Sigmoid colon (tissue), 7 donors: ENCODE measurements around the gene NUP43. TPM values are rescaled to one million over a fixed set of nuclear protein-coding genes. Genes with fewer than 3 reads are reported as not detected.
A peak's percentile ranks its signal among the peaks of the same experiment; 100 is the strongest.

Experiments
- DNase-seq: peaks from one replicate; pipeline ENCODE4 v3.0.0-alpha.2; 2019
- H3K27ac ChIP-seq, 4 donors: fragments of 200-600 bp; sonication (generic); one replicate each; pipeline ENCODE4 v1.5.1; 2016 to 2019; ENCODE audit warnings: mild to moderate bottlenecking in 1 of 4
- H3K27me3 ChIP-seq, 3 donors: fragments of 200-600 bp; sonication (generic); one replicate each; pipeline ENCODE4 v1.5.1; 2019; ENCODE audit warnings: mild to moderate bottlenecking in 1 of 3
- H3K36me3 ChIP-seq, 4 donors: fragments of 200-600 bp; sonication (generic); one replicate each; pipeline ENCODE4 v1.5.1; 2016 to 2019
- H3K4me1 ChIP-seq, 4 donors: fragments of 200-600 bp; sonication (generic); one replicate each; pipeline ENCODE4 v1.5.1; 2017 to 2019
- H3K4me3 ChIP-seq, 4 donors: fragments of 200-600 bp; sonication (generic); one replicate each; pipeline ENCODE4 v1.5.1; 2017 to 2019; ENCODE audit warnings: mild to moderate bottlenecking in 2 of 4, moderate library complexity in 1 of 4
- H3K9me3 ChIP-seq, 4 donors: fragments of 200-600 bp in 3 of 4; sonication (generic) in 3 of 4; one replicate each; pipeline versions ENCODE4 v1.5.1 to v1.6.1; 2013 to 2019
- CTCF ChIP-seq, 4 experiments: fragments of 450-650 bp in 3 of 4; fragments of 200-600 bp in 1 of 4; IDR thresholded peaks; one replicate each; pipeline ENCODE4 v1.5.1; 2016 to 2019; ENCODE audit warnings: antibody characterized with exemption in 4 of 4, mild to moderate bottlenecking in 3 of 4, moderate library complexity in 2 of 4
- EP300 ChIP-seq, 4 donors: sonication (generic); formaldehyde crosslinking; IDR thresholded peaks; one replicate each; pipeline ENCODE4 v1.6.1; 2017; ENCODE audit warnings: antibody characterized with exemption in 4 of 4
- POLR2A ChIP-seq, 2 donors: fragments of 450-650 bp; IDR thresholded peaks; one replicate each; pipeline ENCODE4 v1.6.1; 2016; ENCODE audit warnings: antibody characterized with exemption in 2 of 2, mild to moderate bottlenecking in 2 of 2, moderate library complexity in 2 of 2
- POLR2AphosphoS5 ChIP-seq, 4 donors: sonication (generic); formaldehyde crosslinking; IDR thresholded peaks; one replicate each; pipeline ENCODE4 v1.6.1; 2017; ENCODE audit warnings: antibody characterized with exemption in 4 of 4
- WGBS, 2 donors: extraction: QIAGEN DNeasy Blood & Tissue Kit; methylation state at CpG; one replicate each; pipeline ENCODE4 v1.1.7; 2013; 5-methylcytosine and 5-hydroxymethylcytosine counted together
- intact Hi-C: fragments of 100-400 bp; cut with DNase I; formaldehyde crosslinking; loops from one replicate; pipeline ENCODE4 v1.15.1; 2023
- polyA plus RNA-seq, 3 donors: library from polyadenylated mRNA; stranded (reverse); fragments of 200-250 nt; gene quantifications; one replicate each; pipeline ENCODE4 v1.2.3, GENCODE V29; 2013
- total RNA-seq, 4 donors: library from RNA; depleted of rRNA; stranded (reverse); fragments of >200 nt; gene quantifications; one replicate each; pipeline ENCODE4 v1.1.0, GENCODE V29; 2016
- donor health status: healthy with polysubstance abuse.
- donor health status: Bipolar disorder and iron deficiency.
- donor health status: healthy.

Gene NUP43
- total and polyA plus RNA-seq, 7 donors = 3.0 to 56.3 (median 18.3) TPM

- H3K4me1 ChIP-seq = peaks cover 0 to 6% (median 3%) of the 10 kb centered on the region in 4 donors
- peaks cover 0 to 35% (median 7%) of the 10 kb centered on the region in 4 donors for H3K36me3 ChIP-seq
- DNase-seq = no peak
- H3K9me3 ChIP-seq = no peaks in the 10 kb centered on the region
- no peaks in the 10 kb centered on the region for H3K27me3 ChIP-seq
- WGBS, 2 donors = 91 to 94% methylated on average over 4 of the region's 4 CpGs
- no peak overlapping the region for H3K4me3 ChIP-seq
- no peak for TF ChIP-seq POLR2AphosphoS5 (IDR thresholded peaks at IDR 0.05)
- no peak for TF ChIP-seq CTCF (IDR thresholded peaks at IDR 0.05)
- TF ChIP-seq EP300 (IDR thresholded peaks at IDR 0.05) = no peak
- TF ChIP-seq POLR2A (IDR thresholded peaks at IDR 0.05) = no peak
- H3K27ac ChIP-seq = no peak overlapping the region
- intact Hi-C loops = no loop called here
Observed at GRCh38 chr6:149723262-149723661, 23.1 kb downstream of the NUP43 start.

GRCh38 chr6:149719531-149719930 lies 26.8 kb downstream of the NUP43 start:
- 96 to 97% methylated on average over 3 of the region's 3 CpGs for WGBS, 2 donors
- no peaks in the 10 kb centered on the region for H3K27me3 ChIP-seq
- TF ChIP-seq POLR2AphosphoS5 (IDR thresholded peaks at IDR 0.05) (no peak), POLR2A (IDR thresholded peaks at IDR 0.05) (no peak), EP300 (IDR thresholded peaks at IDR 0.05) (no peak), CTCF (IDR thresholded peaks at IDR 0.05) (no peak)
- H3K4me1 ChIP-seq = peaks cover 0 to 31% (median 24%) of the 10 kb centered on the region in 4 donors
- H3K9me3 ChIP-seq = no peaks in the 10 kb centered on the region
- no peak overlapping the region for H3K4me3 ChIP-seq
- H3K36me3 ChIP-seq = no peaks in the 10 kb centered on the region
- intact Hi-C loops = loop anchor here (2.0 to 10.0 kb wide), 5 partner anchors 27 to 205 kb away; partner anchors contain the start of genes GINM1, KATNA1, LRP11 and NUP43
- no peak overlapping the region for H3K27ac ChIP-seq
- DNase-seq = no peak

- Histone ChIP-seq H3K27me3 (no peaks in the 10 kb centered on the region), H3K4me3 (peak within 1 kb of the TSS; percentile 61 to 99 (median 94)), H3K4me1 (peaks cover 0 to 41% (median 24%) of the 10 kb centered on the region in 4 donors), H3K36me3 (no peaks in the 10 kb centered on the region), H3K27ac (peak within 1 kb of the TSS; percentile 97 to 100 (median 100)), H3K9me3 (no peaks in the 10 kb centered on the region)
- DNase-seq = peak; percentile 95
- intact Hi-C loops = loop anchor here (2.0 to 10.0 kb wide), 5 partner anchors 29 to 207 kb away; partner anchors contain the start of genes GINM1, KATNA1, LRP11 and NUP43
- TF ChIP-seq POLR2A (IDR thresholded peaks at IDR 0.05) (peak; percentile 81 to 86), POLR2AphosphoS5 (IDR thresholded peaks at IDR 0.05) (peak; percentile 61 to 92 (median 86)), EP300 (IDR thresholded peaks at IDR 0.05) (peak in 2 of 4 donors; percentile 23 to 36), CTCF (IDR thresholded peaks at IDR 0.05) (no peak)
- WGBS, 2 donors = 0 to 1% methylated on average over 82 of the region's 82 CpGs
Observed at GRCh38 chr6:149717588-149718458, 28.5 kb downstream of the NUP43 start, which contains the start of gene LATS1. Gene LATS1, minus strand, starts transcription at chr6:149718101. Its CDS starts 15,975 bp downstream, at chr6:149702126.

- peaks cover 0 to 41% (median 24%) of the 10 kb centered on the region in 4 donors for H3K4me1 ChIP-seq
- WGBS, 2 donors = 0% methylated on average over 9 of the region's 9 CpGs
- TF ChIP-seq POLR2A (IDR thresholded peaks at IDR 0.05) = no peak
Observed at GRCh38 chr6:149717255-149717587, 29.1 kb downstream of the NUP43 start.

More at GRCh38 chr6:149717255-149717587, 29.1 kb downstream of the NUP43 start:
- Histone ChIP-seq H3K36me3 (no peaks in the 10 kb centered on the region), H3K9me3 (no peaks in the 10 kb centered on the region), H3K27me3 (no peaks in the 10 kb centered on the region), H3K4me3 (peak overlapping the region; percentile 61 to 99 (median 94)), H3K27ac (peak overlapping the region; percentile 97 to 100 (median 100))
- intact Hi-C loops = loop anchor here (5.0 to 10.0 kb wide), 4 partner anchors 70 to 208 kb away; partner anchors contain the start of genes GINM1, KATNA1, LRP11 and RAET1G
- no peak for DNase-seq
